Right lobe of liver (tissue), 6 donors: ENCODE results near the gene RNF157. TPM values are rescaled to one million over a fixed set of nuclear protein-coding genes. Genes with fewer than 3 reads are reported as not detected.
A peak's percentile ranks its signal among the peaks of the same experiment; 100 is the strongest.

Experiments
- ATAC-seq, 4 donors: fragments of 200-7000 bp; cut with Tn5 transposase; one replicate each; pipeline ENCODE4 v1.9.1; 2020; ENCODE audit warnings: mild to moderate bottlenecking in 4 of 4, moderate library complexity in 4 of 4
- DNase-seq, 3 donors: peaks; one replicate each; pipeline ENCODE4 v3.0.0-alpha.2; 2020
- H3K27ac ChIP-seq, 3 donors: fragments of 200-600 bp; one replicate each; pipeline ENCODE4 v1.8.0; 2022
- H3K27me3 ChIP-seq, 2 donors: fragments of 200-600 bp; one replicate each; pipeline ENCODE4 v1.8.0; 2022
- H3K36me3 ChIP-seq, 4 donors: fragments of 200-600 bp; sonication (generic) in 1 of 4; one replicate each; pipeline versions ENCODE4 v1.5.1 to v1.8.0; 2017 to 2022; ENCODE audit warnings: control low read depth in 1 of 4
- H3K4me1 ChIP-seq, 4 donors: fragments of 200-600 bp; sonication (generic) in 1 of 4; one replicate each; pipeline versions ENCODE4 v1.5.1 to v1.8.0; 2017 to 2022; ENCODE audit warnings: control low read depth in 1 of 4
- H3K4me3 ChIP-seq, 3 donors: fragments of 200-600 bp; one replicate each; pipeline ENCODE4 v1.8.0; 2022
- H3K9me3 ChIP-seq, 4 donors: fragments of 200-600 bp; sonication (generic) in 1 of 4; one replicate each; pipeline versions ENCODE4 v1.5.1 to v1.8.0; 2017 to 2022; ENCODE audit warnings: control low read depth in 1 of 4
- CTCF ChIP-seq, 4 donors: fragments of 200-600 bp in 3 of 4; fragments of 450-650 bp in 1 of 4; IDR thresholded peaks; one replicate each; pipeline versions ENCODE4 v1.5.1 to v1.8.0; 2016 to 2022; ENCODE audit warnings: antibody characterized with exemption in 4 of 4, mild to moderate bottlenecking in 2 of 4
- POLR2A ChIP-seq: fragments of 450-650 bp; IDR thresholded peaks from one replicate; pipeline ENCODE4 v1.6.1; 2017; ENCODE audit warnings: antibody characterized with exemption, mild to moderate bottlenecking
- WGBS: methylation state at CpG from one replicate; pipeline ENCODE4 v1.1.6; 2018; ENCODE audit warnings: low coverage, low lambda C conversion rate; ENCODE audit not compliant: insufficient coverage; ENCODE audit errors: missing lambda C conversion rate; 5-methylcytosine and 5-hydroxymethylcytosine counted together
- intact Hi-C, 2 donors: fragments of 100-400 bp; cut with DNase I; formaldehyde crosslinking; loops; one replicate each; pipeline versions ENCODE4 v1.11.2 to v1.14.1; 2022
- total RNA-seq, 6 experiments: library from RNA; depleted of rRNA in 2 of 6; stranded (reverse); fragments of >200 nt in 2 of 6; fragmentation: NEBNext Ultra II Directional in 3 of 6; extraction: Animal tissue kit (Norgen Biotek cat#: 25700) in 3 of 6; gene quantifications; one replicate each; pipeline versions ENCODE4 v1.1.0 to v1.2.4, GENCODE V29; 2016 to 2023
- donor health status: DM: no; HTN: yes; CAD: no.
- donor health status: DM: no; HTN: no; CAD: no.
- donor health status: DM: no; HTN: no; CAD: no.
- donor health status: DM: no; HTN: yes; CAD: no.
- donor health status: DM: no; HTN: yes; CAD: no.

Gene RNF157
- total RNA-seq, 6 experiments from 2014 or later: 0.39 to 14.5 (median 6.0) TPM

GRCh38 chr17:76138896-76139752 lies 101.2 kb downstream of the RNF157 start:
- WGBS: no CpG with 5 or more reads among the region's 15 CpGs
- intact Hi-C loops: no loop called here
- Histone ChIP-seq H3K27ac (no peak overlapping the region), H3K9me3 (no peaks in the 10 kb centered on the region), H3K4me3 (no peak overlapping the region), H3K36me3 (no peaks in the 10 kb centered on the region), H3K27me3 (peaks cover 0 to 9% of the 10 kb centered on the region in 2 donors), H3K4me1 (peaks cover 0 to 10% (median 4%) of the 10 kb centered on the region in 4 donors)
- TF ChIP-seq CTCF (IDR thresholded peaks at IDR 0.05): no peak
- no peak for TF ChIP-seq POLR2A
- DNase-seq (peak in 1 of 3 donors; percentile 11), ATAC-seq (no peak)

GRCh38 chr17:76138234-76138895 lies 101.9 kb downstream of the RNF157 start:
- Histone ChIP-seq H3K27me3 (peaks cover 0 to 9% of the 10 kb centered on the region in 2 donors), H3K27ac (no peak overlapping the region), H3K4me1 (peaks cover 0 to 10% (median 4%) of the 10 kb centered on the region in 4 donors), H3K4me3 (no peak overlapping the region), H3K36me3 (no peaks in the 10 kb centered on the region), H3K9me3 (no peaks in the 10 kb centered on the region)
- WGBS: 15% methylated on average over 5 of the region's 23 CpGs
- intact Hi-C loops: no loop called here
- TF ChIP-seq CTCF (IDR thresholded peaks at IDR 0.05): no peak
- TF ChIP-seq POLR2A: no peak
- ATAC-seq (peak in 1 of 4 donors; percentile 12), DNase-seq (peak in 1 of 3 donors; percentile 17)

- Histone ChIP-seq H3K36me3 (no peaks in the 10 kb centered on the region), H3K9me3 (no peaks in the 10 kb centered on the region), H3K4me3 (no peak overlapping the region), H3K27me3 (peaks cover 0 to 9% of the 10 kb centered on the region in 2 donors), H3K27ac (no peak overlapping the region), H3K4me1 (peaks cover 0 to 10% (median 4%) of the 10 kb centered on the region in 4 donors)
- DNase-seq (peak in 2 of 3 donors; percentile 17 to 47), ATAC-seq (no peak)
- intact Hi-C loops: no loop called here
- 34% methylated on average over 12 of the region's 54 CpGs for WGBS
- TF ChIP-seq CTCF (IDR thresholded peaks at IDR 0.05): no peak
- TF ChIP-seq POLR2A: no peak
These were observed 102.7 kb downstream of the RNF157 start for GRCh38 chr17:76137351-76138233.

- intact Hi-C loops: no loop called here
- Histone ChIP-seq H3K9me3 (no peaks in the 10 kb centered on the region), H3K4me3 (no peak overlapping the region), H3K27ac (no peak overlapping the region), H3K4me1 (peaks cover 0 to 10% (median 4%) of the 10 kb centered on the region in 4 donors), H3K27me3 (peaks cover 0 to 9% of the 10 kb centered on the region in 2 donors), H3K36me3 (no peaks in the 10 kb centered on the region)
- ATAC-seq (no peak), DNase-seq (no peak)
- TF ChIP-seq CTCF (IDR thresholded peaks at IDR 0.05) (no peak), POLR2A (no peak)
- WGBS: 75% methylated on average over 5 of the region's 7 CpGs
These were observed 103.3 kb downstream of the RNF157 start for GRCh38 chr17:76137001-76137350.
